ENCODE results near the gene NXNL2. TPM values are rescaled to one million over a fixed set of nuclear protein-coding genes. Genes with fewer than 3 reads are reported as not detected.

NXNL2 gene
- total RNA-seq = not detected
- polyA plus RNA-seq = not detected
- total RNA-seq = 0 to 0.09 (median 0) reads per million in 6 experiments

DNA sequence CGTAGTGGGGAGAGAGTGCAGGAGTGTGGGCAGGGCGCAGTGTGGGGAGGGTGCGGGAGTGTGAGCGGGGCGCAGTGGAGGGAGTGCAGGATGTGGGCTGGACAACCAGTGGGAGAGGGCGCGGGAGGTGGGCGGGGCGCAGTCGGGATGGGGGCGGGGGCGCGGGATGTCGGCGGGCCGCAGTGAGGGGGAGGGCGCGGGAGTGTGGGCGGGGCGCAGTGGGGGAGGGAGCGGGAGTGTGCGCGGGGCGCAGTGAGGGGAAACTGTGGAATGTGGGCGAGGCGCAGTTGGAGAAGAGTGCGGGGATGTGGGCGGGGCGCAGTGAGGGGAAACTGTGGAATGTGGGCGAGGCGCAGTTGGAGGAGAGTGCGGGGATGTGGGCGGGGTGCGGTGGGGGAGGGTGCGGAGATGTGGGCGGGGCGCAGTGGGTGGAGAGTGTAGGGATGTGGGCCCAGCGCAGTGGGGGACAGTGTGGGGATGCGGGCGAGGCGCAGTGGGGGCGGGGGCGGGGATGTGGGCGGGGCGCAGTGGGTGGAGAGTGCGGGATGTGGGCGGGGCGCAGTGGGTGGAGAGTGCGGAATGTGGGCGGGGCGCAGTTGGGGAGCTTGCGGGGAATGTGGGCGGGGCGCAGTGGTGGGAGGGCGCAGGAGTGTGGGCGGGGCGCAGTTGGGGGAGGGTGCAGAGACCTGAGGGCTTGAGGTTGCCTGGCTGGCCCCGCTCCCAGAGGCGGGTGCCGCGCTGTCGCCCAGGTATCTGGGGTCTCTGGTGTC lies at the start of gene NXNL2:
NXNL2 (plus strand) TSS at position 723 of the 770 bp plus-strand sequence. CDS start 257 bp downstream, outside the sequence.
- Mint-ChIP-seq H3K4me3 (peak within 1 kb of the TSS; percentile 46 to 81 (median 75)), H3K27me3 (peaks cover 7 to 42% (median 24%) of the 10 kb centered on the region in 5 donors), H3K27ac (peak within 1 kb of the TSS in 1 of 10 donors; percentile 56), H3K9me3 (no peaks in the 10 kb centered on the region), H3K36me3 (peaks cover 0 to 2% (median 0%) of the 10 kb centered on the region in 3 donors), H3K4me1 (peaks cover 11 to 32% (median 26%) of the 10 kb centered on the region in 4 donors)
- DNase-seq (peak in 8 of 10 donors; percentile 12 to 41 (median 22)), ATAC-seq (peak; percentile 51 to 60)
- POLR2A ChIA-PET = no interaction called here

DNA sequence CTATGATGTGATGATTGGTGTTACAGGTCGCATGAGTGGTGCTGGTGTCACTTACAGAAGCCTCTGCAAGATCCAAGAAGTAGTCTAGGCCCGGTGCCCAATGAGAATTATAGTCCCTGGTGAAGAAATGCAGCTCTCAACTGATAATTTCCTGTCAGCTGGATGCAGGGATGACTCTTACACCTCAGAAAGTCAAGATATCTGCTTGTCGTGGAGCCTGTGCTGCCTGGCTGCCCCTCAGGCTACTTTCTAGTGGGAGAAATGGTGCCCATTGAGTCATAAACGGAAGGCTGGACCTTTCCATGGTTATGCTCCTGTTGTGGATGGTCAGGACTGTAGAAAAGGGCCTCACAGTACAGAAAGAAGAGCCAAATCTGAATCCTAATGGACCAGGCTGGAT lies 46.8 kb upstream of the NXNL2 start:
- Mint-ChIP-seq H3K27ac (peak overlapping the region in 1 of 10 donors; percentile 17), H3K9me3 (no peaks in the 10 kb centered on the region), H3K27me3 (no peaks in the 10 kb centered on the region), H3K36me3 (peaks cover 0 to 8% (median 4%) of the 10 kb centered on the region in 3 donors), H3K4me3 (no peak overlapping the region), H3K4me1 (no peaks in the 10 kb centered on the region)
- ATAC-seq = no peak
- POLR2A ChIA-PET = interaction anchor here (1.0 kb wide), 1 partner anchor 9 kb away, joined by 6 read pairs; no protein-coding TSS in a partner anchor
- no peak for DNase-seq

DNA sequence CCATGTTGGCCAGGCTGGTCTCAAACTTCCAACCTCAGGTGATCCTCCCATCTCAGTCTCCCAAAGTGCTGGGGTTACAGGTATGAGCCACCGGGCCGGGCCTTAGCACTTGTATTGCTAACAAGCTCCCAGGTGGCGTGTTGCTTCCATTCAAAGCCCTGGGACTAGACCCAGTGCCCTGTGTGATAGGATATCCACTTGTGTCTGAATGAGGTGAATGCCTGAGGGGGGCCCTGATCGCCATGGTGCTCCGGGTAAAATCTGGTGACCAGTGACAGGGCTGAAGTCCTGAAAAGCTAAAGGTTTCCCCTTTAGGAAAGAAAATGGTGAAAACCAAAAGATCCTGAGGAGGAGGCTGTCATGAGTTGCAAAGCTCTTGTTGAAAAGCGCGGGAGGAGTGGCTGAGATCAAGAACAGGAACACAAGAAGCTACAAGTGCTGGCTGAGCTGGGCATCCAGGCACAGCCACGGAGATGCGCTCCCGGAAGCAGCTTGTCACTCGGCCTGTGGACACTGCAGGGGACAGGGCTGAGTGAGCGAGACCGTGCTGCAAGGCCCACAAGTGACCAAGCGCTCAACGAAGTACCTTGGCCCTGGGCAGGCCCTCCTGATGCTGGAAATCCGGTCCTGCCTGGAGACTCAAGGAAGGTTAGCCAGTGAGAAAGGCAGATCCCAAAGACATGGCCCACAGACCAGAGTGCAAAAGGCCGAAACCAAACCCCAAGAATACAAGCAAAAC lies 39.8 kb upstream of the NXNL2 start:
- H3K4me1 Mint-ChIP-seq = no peaks in the 10 kb centered on the region
- peak overlapping the region in 1 of 10 donors; percentile 45 for H3K27ac Mint-ChIP-seq
- no peak for DNase-seq
- POLR2A ChIA-PET = no interaction called here
- no peak for ATAC-seq
- H3K27me3 Mint-ChIP-seq = no peaks in the 10 kb centered on the region
- no peaks in the 10 kb centered on the region for H3K9me3 Mint-ChIP-seq
- no peak overlapping the region for H3K4me3 Mint-ChIP-seq
- no peaks in the 10 kb centered on the region for H3K36me3 Mint-ChIP-seq

GRCh38 chr9:88497224-88497623 lies 37.8 kb upstream of the NXNL2 start:
- no peak overlapping the region for H3K4me3 Mint-ChIP-seq
- POLR2A ChIA-PET = interaction anchor here (0.6 kb wide), 1 partner anchor 9 kb away, joined by 6 read pairs; no protein-coding TSS in a partner anchor
- H3K27me3 Mint-ChIP-seq = no peaks in the 10 kb centered on the region
- H3K9me3 Mint-ChIP-seq = no peaks in the 10 kb centered on the region
- ATAC-seq (no peak), DNase-seq (no peak)
- H3K36me3 Mint-ChIP-seq = no peaks in the 10 kb centered on the region
- H3K27ac Mint-ChIP-seq = no peak overlapping the region
- H3K4me1 Mint-ChIP-seq = no peaks in the 10 kb centered on the region

DNA sequence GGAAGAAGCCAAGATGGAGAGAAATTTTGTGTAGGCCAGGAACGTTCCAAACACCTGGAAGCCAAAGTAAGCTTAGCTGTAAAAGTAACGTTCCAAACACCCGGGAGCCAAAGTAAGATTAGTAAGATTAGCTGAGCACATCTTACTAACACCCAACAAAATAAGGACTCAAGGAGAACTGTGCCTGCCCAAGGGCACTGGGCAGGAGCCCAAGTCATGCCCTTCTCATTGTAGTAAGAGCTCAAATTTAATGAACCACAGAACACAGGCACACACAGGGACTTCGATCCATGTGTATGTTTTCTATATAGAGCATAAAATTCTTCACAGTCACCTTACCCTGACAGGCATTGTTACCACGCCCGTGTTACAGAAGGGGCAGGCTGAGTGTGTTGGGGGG lies 36.1 kb upstream of the NXNL2 start:
- DNase-seq (no peak), ATAC-seq (no peak)
- POLR2A ChIA-PET = no interaction called here
- H3K27ac Mint-ChIP-seq = peak overlapping the region in 1 of 10 donors; percentile 24
- no peaks in the 10 kb centered on the region for H3K4me1 Mint-ChIP-seq
- no peaks in the 10 kb centered on the region for H3K36me3 Mint-ChIP-seq
- no peaks in the 10 kb centered on the region for H3K9me3 Mint-ChIP-seq
- H3K4me3 Mint-ChIP-seq = no peak overlapping the region
- H3K27me3 Mint-ChIP-seq = no peaks in the 10 kb centered on the region

GRCh38 chr9:88501086-88501485 lies 33.9 kb upstream of the NXNL2 start:
- POLR2A ChIA-PET = no interaction called here
- no peaks in the 10 kb centered on the region for H3K9me3 Mint-ChIP-seq
- no peak for ATAC-seq

GRCh38 chr9:88502552-88503034 lies 32.4 kb upstream of the NXNL2 start:
- DNase-seq (no peak), ATAC-seq (no peak)
- Mint-ChIP-seq H3K27ac (no peak overlapping the region), H3K27me3 (peaks cover 0 to 5% (median 2%) of the 10 kb centered on the region in 5 donors), H3K4me1 (peaks cover 0 to 2% (median 0%) of the 10 kb centered on the region in 4 donors), H3K4me3 (no peak overlapping the region), H3K9me3 (no peaks in the 10 kb centered on the region), H3K36me3 (no peaks in the 10 kb centered on the region)
- POLR2A ChIA-PET = no interaction called here

More at GRCh38 chr9:88501086-88501485, 33.9 kb upstream of the NXNL2 start:
- H3K27ac Mint-ChIP-seq = no peak overlapping the region
- peaks cover 0 to 2% (median 0%) of the 10 kb centered on the region in 4 donors for H3K4me1 Mint-ChIP-seq
- H3K4me3 Mint-ChIP-seq = no peak overlapping the region
- H3K36me3 Mint-ChIP-seq = no peaks in the 10 kb centered on the region
- peaks cover 0 to 5% (median 2%) of the 10 kb centered on the region in 5 donors for H3K27me3 Mint-ChIP-seq
- DNase-seq = no peak

DNA sequence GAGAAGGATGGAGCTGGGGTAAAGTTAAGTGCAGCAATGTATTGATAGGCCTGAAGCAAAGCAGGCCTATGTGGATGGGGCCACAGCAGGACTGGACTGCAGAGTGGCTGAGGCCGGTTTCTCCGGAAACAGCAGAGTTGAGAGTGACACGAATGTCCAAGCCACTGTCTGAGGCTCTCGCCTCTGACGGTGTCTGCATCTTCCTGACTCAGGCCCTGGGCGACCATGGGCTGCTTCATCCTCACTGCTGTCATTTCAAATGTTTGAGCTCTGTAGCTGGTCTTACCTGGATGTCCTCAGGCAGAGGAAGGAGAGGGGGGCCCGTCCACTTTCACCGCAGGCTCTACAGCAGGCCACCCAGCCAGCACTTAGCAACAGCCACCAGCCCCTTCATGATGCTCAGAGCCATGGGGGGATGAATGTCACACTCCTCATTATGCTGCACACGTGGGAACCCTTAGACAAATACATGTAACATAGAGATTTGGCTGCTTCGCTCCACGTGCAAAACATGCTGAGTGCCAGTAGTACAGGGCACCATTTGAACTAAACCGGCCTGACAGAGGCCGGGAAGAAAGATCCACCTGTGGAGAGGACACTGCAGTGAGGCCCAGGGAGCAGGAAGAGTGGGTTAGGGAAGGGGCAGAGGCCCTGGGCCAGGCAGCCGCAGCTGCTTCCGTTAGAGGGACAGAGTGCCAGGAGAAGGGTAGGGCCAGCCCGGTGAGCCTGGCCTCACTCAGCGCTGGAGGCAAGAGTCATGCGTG lies 31.7 kb upstream of the NXNL2 start:
- DNase-seq (no peak), ATAC-seq (no peak)
- Mint-ChIP-seq H3K4me1 (peaks cover 0 to 2% (median 0%) of the 10 kb centered on the region in 4 donors), H3K27me3 (peaks cover 0 to 5% (median 5%) of the 10 kb centered on the region in 5 donors), H3K36me3 (no peaks in the 10 kb centered on the region), H3K9me3 (no peaks in the 10 kb centered on the region), H3K27ac (no peak overlapping the region), H3K4me3 (no peak overlapping the region)
- POLR2A ChIA-PET = no interaction called here

- POLR2A ChIA-PET = no interaction called here
- Mint-ChIP-seq H3K27me3 (peaks cover 0 to 5% (median 5%) of the 10 kb centered on the region in 5 donors), H3K27ac (peak overlapping the region in 2 of 10 donors; percentile 0 to 4), H3K4me1 (peaks cover 0 to 2% (median 0%) of the 10 kb centered on the region in 4 donors), H3K4me3 (no peak overlapping the region), H3K36me3 (no peaks in the 10 kb centered on the region), H3K9me3 (no peaks in the 10 kb centered on the region)
- ATAC-seq (no peak), DNase-seq (no peak)
Observed at GRCh38 chr9:88503845-88504764, 30.9 kb upstream of the NXNL2 start.

- H3K27ac Mint-ChIP-seq = no peak overlapping the region
- POLR2A ChIA-PET = no interaction called here
- H3K4me1 Mint-ChIP-seq = peaks cover 0 to 2% (median 0%) of the 10 kb centered on the region in 4 donors
- ATAC-seq (no peak), DNase-seq (no peak)
- H3K9me3 Mint-ChIP-seq = peaks cover 0 to 2% (median 0%) of the 10 kb centered on the region in 9 donors
- no peak overlapping the region for H3K4me3 Mint-ChIP-seq
- peaks cover 0 to 7% (median 5%) of the 10 kb centered on the region in 5 donors for H3K27me3 Mint-ChIP-seq
- H3K36me3 Mint-ChIP-seq = no peaks in the 10 kb centered on the region
Observed at GRCh38 chr9:88508326-88508725, 26.7 kb upstream of the NXNL2 start.

DNA sequence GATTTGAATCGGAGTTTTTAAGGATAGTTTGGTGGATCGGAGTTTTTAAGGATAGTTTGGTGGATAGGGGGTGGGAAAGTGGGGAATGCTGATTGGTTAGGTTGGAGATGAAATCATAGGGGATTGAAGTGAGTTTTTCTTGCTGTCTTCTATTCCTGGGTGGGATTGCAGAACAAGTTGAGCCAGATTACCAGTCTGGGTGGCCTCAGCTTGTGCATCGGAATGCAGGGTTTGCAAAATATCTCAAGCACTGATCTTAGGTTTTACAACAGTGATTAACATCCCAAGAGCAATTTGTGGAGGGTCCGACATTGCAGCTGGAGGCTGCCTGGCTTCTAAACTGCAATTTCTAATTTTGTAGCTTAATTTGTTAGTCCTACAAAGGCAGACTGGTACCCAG lies 23.1 kb upstream of the NXNL2 start:
- POLR2A ChIA-PET = no interaction called here

More for the DNA sequence above, 23.1 kb upstream of the NXNL2 start:
- no peak for ATAC-seq
- Mint-ChIP-seq H3K36me3 (no peaks in the 10 kb centered on the region), H3K27me3 (peaks cover 0 to 6% (median 1%) of the 10 kb centered on the region in 5 donors), H3K4me3 (no peak overlapping the region), H3K4me1 (no peaks in the 10 kb centered on the region), H3K27ac (no peak overlapping the region), H3K9me3 (peaks cover 0 to 17% (median 5%) of the 10 kb centered on the region in 9 donors)
- DNase-seq = no peak
